HG02623 (cell line): Measurements from ENCODE around the gene FMNL2.
A peak's percentile ranks its signal among the peaks of the same experiment; 100 is the strongest.
"Not testable (repeated sequence)": the region's sequence is repeated elsewhere in the genome, so short reads cannot be mapped to it uniquely, and the experiment has no call there.

Experiments used
- ATAC-seq: cut with Tn5 transposase; IDR thresholded peaks from one replicate; pipeline ENCODE4 v1.9.1; 2021; ENCODE audit warnings: moderate library complexity; ENCODE audit not compliant: unreplicated experiment

The FMNL2 gene

GRCh38 chr2:152466980-152467676, 132.2 kb downstream of the FMNL2 start:
- peak; percentile 94 for ATAC-seq

- ATAC-seq: no peak
Measured at GRCh38 chr2:152467677-152468410, 132.9 kb downstream of the FMNL2 start.

GRCh38 chr2:152468899-152469692, 134.1 kb downstream of the FMNL2 start:
- ATAC-seq: no peak

GRCh38 chr2:152470861-152471854, 136.2 kb downstream of the FMNL2 start:
- ATAC-seq: no peak

- ATAC-seq: no peak
Measured at GRCh38 chr2:152472481-152472887, 137.5 kb downstream of the FMNL2 start.

GRCh38 chr2:152473151-152473857, 138.3 kb downstream of the FMNL2 start:
- no peak for ATAC-seq

GRCh38 chr2:152474523-152474922, 139.5 kb downstream of the FMNL2 start:
- not testable (repeated sequence) for ATAC-seq

GRCh38 chr2:152475982-152476381, 141.0 kb downstream of the FMNL2 start:
- no peak for ATAC-seq

GRCh38 chr2:152477347-152478092, 142.5 kb downstream of the FMNL2 start:
- ATAC-seq: no peak

GRCh38 chr2:152479282-152479681, 144.3 kb downstream of the FMNL2 start:
- no peak for ATAC-seq

- no peak for ATAC-seq
Measured at GRCh38 chr2:152480821-152481399, 145.9 kb downstream of the FMNL2 start.

- no peak for ATAC-seq
Measured at GRCh38 chr2:152481881-152482583, 147.1 kb downstream of the FMNL2 start.

- no peak for ATAC-seq
Measured at GRCh38 chr2:152483276-152484063, 148.5 kb downstream of the FMNL2 start.

- no peak for ATAC-seq
Measured at GRCh38 chr2:152485954-152486736, 151.2 kb downstream of the FMNL2 start.

GRCh38 chr2:152486737-152487400, 151.9 kb downstream of the FMNL2 start:
- no peak for ATAC-seq

GRCh38 chr2:152488075-152488474, 153.1 kb downstream of the FMNL2 start:
- ATAC-seq: no peak
